H1 (cell line): ENCODE data around the gene TIGD6. TPM values are rescaled to one million over a fixed set of nuclear protein-coding genes. Genes with fewer than 3 reads are reported as not detected.

Experiments
- CTCF ChIA-PET: fragments of 300-600 bp; sonication (Branson Sonifier 250); formaldehyde crosslinking; loops from one replicate; lab custom pipeline; 2021; ENCODE audit not compliant: partially characterized antibody; lab: Charles Lee
- POLR2A ChIA-PET: fragments of 300-600 bp; sonication (Branson Sonifier 250); formaldehyde crosslinking; loops from one replicate; lab custom pipeline; 2021; ENCODE audit warnings: inconsistent platforms; ENCODE audit not compliant: partially characterized antibody; lab: Charles Lee
- DNase-seq, 2 experiments: peaks; one replicate each; pipeline versions ENCODE4 v3.0.0 to v3.0.0-alpha.2; 2010 to 2022; ENCODE audit warnings: low spot score in 2 of 2, low read depth in 1 of 2, mixed read lengths in 1 of 2
- FAIRE-seq: peaks from 2 replicates; lab custom pipeline; 2011; peaks lifted over from hg19 to GRCh38; lab: Jason Lieb, UNC
- H2AFZ ChIP-seq: 2 replicates; pipeline ENCODE4 v1.8.1; 2012; ENCODE audit warnings: low read length, inconsistent platforms
- H2AK5ac ChIP-seq: 2 replicates; pipeline ENCODE4 v1.6.1; 2013; ENCODE audit warnings: low read depth, low read length
- H2BK120ac ChIP-seq: replicated peaks from 2 replicates; pipeline ENCODE3; 2013; ENCODE audit warnings: low read depth, low read length, inconsistent platforms
- H2BK12ac ChIP-seq: 2 replicates; pipeline ENCODE4 v1.6.1; 2013; ENCODE audit warnings: low read depth, low read length
- H2BK15ac ChIP-seq: 2 replicates; pipeline ENCODE4 v1.6.1; 2013; ENCODE audit warnings: low read length
- H2BK20ac ChIP-seq: 2 replicates; pipeline ENCODE4 v1.6.1; 2013; ENCODE audit warnings: low read length
- H2BK5ac ChIP-seq: 2 replicates; pipeline ENCODE4 v1.6.1; 2013; ENCODE audit warnings: low read depth, low read length
- H3K14ac ChIP-seq: 2 replicates; pipeline ENCODE4 v1.6.1; 2013; ENCODE audit warnings: inconsistent platforms; ENCODE audit not compliant: insufficient read length
- H3K18ac ChIP-seq: 2 replicates; pipeline ENCODE4 v1.6.1; 2013; ENCODE audit warnings: low read length; ENCODE audit errors: extremely low read depth
- H3K23ac ChIP-seq: 2 replicates; pipeline ENCODE4 v1.6.1; 2013; ENCODE audit warnings: inconsistent platforms; ENCODE audit not compliant: insufficient read length
- H3K23me2 ChIP-seq: 2 replicates; pipeline ENCODE4 v1.6.1; 2013; ENCODE audit warnings: low read depth, low read length
- H3K27ac ChIP-seq: 2 replicates; pipeline ENCODE4 v1.6.1; 2011; ENCODE audit warnings: low read depth, low read length, inconsistent platforms
- H3K27me3 ChIP-seq, 4 experiments: replicated peaks in 1 of 4; 1 replicate in 1 of 4; 2 replicates in 3 of 4; pipeline versions ENCODE4 v1.6.1 to v1.8.1; 2011 to 2013; ENCODE audit warnings: low read length in 3 of 4, mild to moderate bottlenecking in 3 of 4, inconsistent platforms in 2 of 4, mixed read lengths in 2 of 4, moderate library complexity in 1 of 4; ENCODE audit not compliant: control insufficient read depth in 3 of 4, insufficient read depth in 3 of 4; ENCODE audit errors: extremely low read depth in 1 of 4
- H3K36me3 ChIP-seq, 4 experiments: 2 replicates each; pipeline versions ENCODE4 v1.6.1 to v1.8.1; 2011 to 2013; ENCODE audit warnings: mild to moderate bottlenecking in 4 of 4, low read length in 3 of 4, moderate library complexity in 2 of 4, control low read depth in 1 of 4, inconsistent platforms in 1 of 4; ENCODE audit not compliant: insufficient read depth in 4 of 4, control insufficient read depth in 2 of 4
- H3K4ac ChIP-seq: replicated peaks from 2 replicates; pipeline ENCODE3; 2013; ENCODE audit warnings: low read length, low read depth, mixed read lengths, inconsistent platforms; ENCODE audit not compliant: insufficient read length
- H3K4me1 ChIP-seq, 4 experiments: replicated peaks in 1 of 4; 1 replicate in 1 of 4; 2 replicates in 3 of 4; pipeline versions ENCODE4 v1.6.1 to v1.8.1; 2011 to 2013; ENCODE audit warnings: low read length in 3 of 4, inconsistent platforms in 2 of 4, mixed read lengths in 1 of 4; ENCODE audit not compliant: insufficient read depth in 4 of 4, control insufficient read depth in 3 of 4
- H3K4me2 ChIP-seq, 2 experiments: 2 replicates each; pipeline versions ENCODE4 v1.6.1 to v1.8.1; 2011 to 2013; ENCODE audit warnings: low read depth in 2 of 2, low read length in 2 of 2, control low read depth in 1 of 2, inconsistent platforms in 1 of 2, mild to moderate bottlenecking in 1 of 2; ENCODE audit not compliant: insufficient read depth in 1 of 2
- H3K4me3 ChIP-seq, 4 experiments: fragments of 200-600, 300-600 bp in 1 of 4; sonication (generic), shearing (Covaris generic), sonication (Bioruptor Twin) in 1 of 4; 2 replicates each; pipeline versions ENCODE4 v1.5.1 to v1.8.1; 2011 to 2016; ENCODE audit warnings: low read length in 4 of 4, low read depth in 3 of 4, control low read depth in 2 of 4, inconsistent platforms in 2 of 4, mild to moderate bottlenecking in 2 of 4, mixed read lengths in 1 of 4, moderate library complexity in 1 of 4; ENCODE audit not compliant: insufficient read depth in 2 of 4; ENCODE audit errors: extremely low read depth in 1 of 4
- H3K56ac ChIP-seq: replicated peaks from 2 replicates; pipeline ENCODE3; 2013; ENCODE audit warnings: low read depth, mild to moderate bottlenecking, mixed read lengths, low read length, inconsistent platforms; ENCODE audit not compliant: insufficient read length
- H3K79me1 ChIP-seq: 2 replicates; pipeline ENCODE4 v1.6.1; 2013; ENCODE audit warnings: low read depth, low read length, control low read depth
- H3K79me2 ChIP-seq, 2 experiments: 2 replicates each; pipeline versions ENCODE4 v1.6.1 to v1.8.1; 2012 to 2013; ENCODE audit warnings: low read length in 2 of 2, mild to moderate bottlenecking in 2 of 2, inconsistent platforms in 1 of 2; ENCODE audit not compliant: insufficient read depth in 2 of 2, control insufficient read depth in 1 of 2
- H3K9ac ChIP-seq, 4 experiments: replicated peaks in 1 of 4; 1 replicate in 1 of 4; 2 replicates in 3 of 4; pipeline versions ENCODE4 v1.6.1 to v1.8.1; 2011 to 2013; ENCODE audit warnings: low read depth in 3 of 4, low read length in 3 of 4, control low read depth in 2 of 4, mild to moderate bottlenecking in 2 of 4, moderate library complexity in 2 of 4, inconsistent platforms in 1 of 4; ENCODE audit errors: extremely low read depth in 1 of 4
- H3K9me3 ChIP-seq, 2 experiments: 2 replicates each; pipeline versions ENCODE4 v1.6.1 to v1.8.1; 2012 to 2013; ENCODE audit warnings: mild to moderate bottlenecking in 2 of 2, moderate library complexity in 2 of 2, control low read depth in 1 of 2, inconsistent platforms in 1 of 2, low read depth in 1 of 2, low read length in 1 of 2, mixed read lengths in 1 of 2; ENCODE audit not compliant: insufficient read depth in 2 of 2
- H4K20me1 ChIP-seq, 2 experiments: replicated peaks in 1 of 2; 2 replicates each; pipeline versions ENCODE3 to v1.8.1; 2011 to 2013; ENCODE audit warnings: inconsistent platforms in 2 of 2, low read length in 2 of 2, mild to moderate bottlenecking in 1 of 2; ENCODE audit not compliant: insufficient read depth in 2 of 2, control insufficient read depth in 1 of 2
- H4K5ac ChIP-seq: 2 replicates; pipeline ENCODE4 v1.6.1; 2013; ENCODE audit warnings: low read length, low read depth, mixed read lengths, inconsistent platforms; ENCODE audit not compliant: insufficient read length
- H4K8ac ChIP-seq: 2 replicates; pipeline ENCODE4 v1.8.0; 2013; ENCODE audit warnings: mild to moderate bottlenecking, moderate library complexity, low read length, inconsistent platforms; ENCODE audit not compliant: insufficient read depth; ENCODE audit errors: extremely low read depth
- H4K91ac ChIP-seq: replicated peaks from 2 replicates; pipeline ENCODE3; 2013; ENCODE audit warnings: low read length, mixed read lengths, inconsistent platforms; ENCODE audit not compliant: insufficient read length
- CTBP2 ChIP-seq: IDR thresholded peaks from 2 replicates; pipeline ENCODE4 v1.7.0; 2011; ENCODE audit warnings: borderline replicate concordance, mild to moderate bottlenecking, moderate library complexity, mixed read lengths, low read length; ENCODE audit not compliant: insufficient read depth, insufficient read length
- EZH2 ChIP-seq: fragments of 200-600 bp; sonication (generic); IDR thresholded peaks from 2 replicates; pipeline ENCODE4 v1.7.1; 2012; ENCODE audit warnings: low read depth, mild to moderate bottlenecking, moderate library complexity, low read length, inconsistent platforms; ENCODE audit not compliant: severe bottlenecking
- HDAC2 ChIP-seq, 2 experiments: fragments of 300-600 bp in 1 of 2; sonication (generic) in 1 of 2; IDR thresholded peaks; 2 replicates each; pipeline ENCODE4 v1.6.1; 2011 to 2012; ENCODE audit warnings: low read depth in 2 of 2, low read length in 2 of 2, mild to moderate bottlenecking in 2 of 2, moderate library complexity in 2 of 2, borderline replicate concordance in 1 of 2, inconsistent platforms in 1 of 2
- NRF1 ChIP-seq: IDR thresholded peaks from 2 replicates; pipeline ENCODE4 v1.6.1; 2011; ENCODE audit warnings: mild to moderate bottlenecking, low read depth, low read length, improper control_type of control experiment
- RAD21 ChIP-seq, 2 experiments: IDR thresholded peaks in 1 of 2; conservative IDR thresholded peaks in 1 of 2; 2 replicates each; pipeline ENCODE4 v1.6.1; 2011; ENCODE audit warnings: low read depth in 2 of 2, low read length in 2 of 2, improper control_type of control experiment in 1 of 2, inconsistent platforms in 1 of 2, mild to moderate bottlenecking in 1 of 2, moderate library complexity in 1 of 2
- RXRA ChIP-seq: IDR thresholded peaks from 2 replicates; pipeline ENCODE4 v1.6.1; 2011; ENCODE audit warnings: low read depth, mild to moderate bottlenecking, low read length, moderate library complexity; ENCODE audit not compliant: insufficient read depth
- SIRT6 ChIP-seq: IDR thresholded peaks from one replicate; pipeline ENCODE4 v1.7.1; 2012; ENCODE audit warnings: low read length, inconsistent platforms
- SRF ChIP-seq: IDR thresholded peaks from 2 replicates; pipeline ENCODE4 v1.6.1; 2011; ENCODE audit warnings: mild to moderate bottlenecking, low read depth, low read length, moderate library complexity
- TAF1 ChIP-seq: IDR thresholded peaks from 2 replicates; pipeline ENCODE4 v1.6.1; 2011; ENCODE audit warnings: mild to moderate bottlenecking, low read depth, low read length
- TAF7 ChIP-seq: optimal IDR thresholded peaks from 2 replicates; pipeline ENCODE3; 2011; ENCODE audit warnings: low read depth, mild to moderate bottlenecking, inconsistent platforms, low read length, moderate library complexity, borderline replicate concordance
- WGBS, 2 experiments: shearing (Covaris generic) in 1 of 2; methylation state at CpG; one replicate each; pipeline versions ENCODE4 v1.1.6 to v1.1.7; 2013 to 2015; ENCODE audit warnings: low lambda C conversion rate in 2 of 2, mixed read lengths in 2 of 2, inconsistent platforms in 1 of 2, low coverage in 1 of 2, missing lambda C conversion rate in 1 of 2; ENCODE audit not compliant: insufficient replicate concordance in 2 of 2, insufficient coverage in 1 of 2, insufficient read length in 1 of 2; ENCODE audit errors: extremely low coverage in 1 of 2, missing lambda C conversion rate in 1 of 2; 5-methylcytosine and 5-hydroxymethylcytosine counted together
- polyA plus RNA-seq, 7 experiments: library from polyadenylated mRNA; depleted of rRNA in 3 of 7; stranded (reverse) in 5 of 7; unstranded in 2 of 7; fragments of >200 nt in 5 of 7; fragments of 200-250 nt in 2 of 7; gene quantifications; 1 replicate in 5 of 7; 2 replicates in 1 of 7; 4 replicates in 1 of 7; pipeline versions ENCODE4 v1.2.1 to v1.2.3, GENCODE V29; 2011 to 2013; ENCODE audit warnings: missing spikeins in 2 of 7, mixed read lengths in 2 of 7
- total RNA-seq: library from RNA; stranded (reverse); fragmentation: NEBNext Ultra II Directional; extraction: Animal tissue kit (Norgen Biotek cat#: 25700); gene quantifications from 2 replicates; pipeline ENCODE4 v1.2.1, GENCODE V29; 2021
- TF ChIP-seq, protein P1 (sequence below): IDR thresholded peaks from 2 replicates; pipeline ENCODE4 v1.6.1; 2011; ENCODE audit warnings: low read depth, mild to moderate bottlenecking, low read length; ENCODE audit not compliant: insufficient read depth
- TF ChIP-seq, protein P2 (sequence below): IDR thresholded peaks from 2 replicates; pipeline ENCODE4 v1.6.1; 2012; ENCODE audit warnings: inconsistent platforms

TIGD6 gene
- total and polyA plus RNA-seq, 2 of the 8 experiments (the other 6 are each of a cell fraction or from before 2014, with no cell fraction given), result 1.3 to 2.4 TPM

DNA sequence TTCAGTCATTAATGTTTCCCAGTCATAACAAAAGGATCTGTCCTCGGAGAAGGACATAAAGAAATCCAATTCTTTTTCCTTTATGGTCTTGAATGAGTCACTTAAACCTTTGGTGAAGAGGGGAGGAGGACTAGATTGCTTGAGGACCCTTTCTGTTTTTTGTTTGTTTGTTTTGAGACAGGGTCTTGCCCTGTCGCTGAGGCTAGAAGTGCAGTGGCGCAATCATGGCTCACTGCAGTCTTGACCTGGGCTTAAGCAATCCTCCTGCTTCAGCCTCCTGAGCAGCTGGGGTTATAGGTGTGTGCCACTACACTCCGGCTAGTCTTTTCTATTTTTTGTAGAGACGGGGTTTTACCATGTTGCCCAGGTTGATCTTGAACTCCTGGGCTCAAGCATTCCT, 12.3 kb downstream of the TIGD6 start:
- DNase-seq (no peak), FAIRE-seq (no peak)
- no peak overlapping the region for H2AK5ac ChIP-seq
- no peak overlapping the region for H2BK120ac ChIP-seq
- H3K4ac ChIP-seq, result no peak overlapping the region
- no peak overlapping the region for H2BK12ac ChIP-seq
- H3K27me3 ChIP-seq, result no peaks in the 10 kb centered on the region
- POLR2A ChIA-PET, result no interaction called here
- no peak overlapping the region for H2BK5ac ChIP-seq
- no peak overlapping the region for H3K4me3 ChIP-seq
- no peaks in the 10 kb centered on the region for H3K79me2 ChIP-seq
- H2BK20ac ChIP-seq, result no peak overlapping the region
- H3K23me2 ChIP-seq, result no peaks in the 10 kb centered on the region
- H2BK15ac ChIP-seq, result no peak overlapping the region
- H4K91ac ChIP-seq, result no peak overlapping the region
- H3K79me1 ChIP-seq, result no peaks in the 10 kb centered on the region; the same call in 1 of the 2 replicates
- CTCF ChIA-PET, result interaction anchor here (2.2 kb wide), 1 partner anchor 154 kb away, joined by 14 read pairs; no protein-coding TSS in a partner anchor
- H3K23ac ChIP-seq, result no peak overlapping the region
- H3K4me2 ChIP-seq, result no peak overlapping the region
- H4K20me1 ChIP-seq, result no peaks in the 10 kb centered on the region
- WGBS, 2 experiments, result 83% methylated on average over 5 of the region's 5 CpGs; no CpG with 5 or more reads in 1 of the 2 experiments
- H3K4me1 ChIP-seq, result no peaks in the 10 kb centered on the region
- H3K56ac ChIP-seq, result no peak overlapping the region
- H3K27ac ChIP-seq, result no peak overlapping the region
- H2AFZ ChIP-seq, result no peak overlapping the region
- H4K8ac ChIP-seq, result no peak overlapping the region
- H3K14ac ChIP-seq, result no peak overlapping the region
- no peaks in the 10 kb centered on the region for H3K9me3 ChIP-seq
- H3K18ac ChIP-seq, result no peak overlapping the region
- no peak overlapping the region for H4K5ac ChIP-seq
- no peaks in the 10 kb centered on the region for H3K36me3 ChIP-seq
- no peak overlapping the region for H3K9ac ChIP-seq
- TF ChIP-seq TAF1, result no peak
- no peak for TF ChIP-seq CTBP2
- TF ChIP-seq SIRT6, result no peak
- TF ChIP-seq RAD21 (IDR thresholded peaks at IDR 0.05 in 1 of 2, conservative IDR thresholded peaks at IDR 0.05 in 1 of 2; ENCODE audit: low read depth in 2 of 2, low read length in 2 of 2), result no peak
- TF ChIP-seq NRF1, result no peak
- no peak for TF ChIP-seq HDAC2 (IDR thresholded peaks at IDR 0.05; ENCODE audit: borderline replicate concordance in 1 of 2, low read depth in 2 of 2, low read length in 2 of 2)
- no peak for TF ChIP-seq RXRA
- no peak for TF ChIP-seq EZH2
- no peak for TF ChIP-seq TAF7
- TF ChIP-seq, protein P1, sequence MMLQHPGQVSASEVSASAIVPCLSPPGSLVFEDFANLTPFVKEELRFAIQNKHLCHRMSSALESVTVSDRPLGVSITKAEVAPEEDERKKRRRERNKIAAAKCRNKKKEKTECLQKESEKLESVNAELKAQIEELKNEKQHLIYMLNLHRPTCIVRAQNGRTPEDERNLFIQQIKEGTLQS, result no peak
- no peak for TF ChIP-seq SRF
- TF ChIP-seq, protein P2, sequence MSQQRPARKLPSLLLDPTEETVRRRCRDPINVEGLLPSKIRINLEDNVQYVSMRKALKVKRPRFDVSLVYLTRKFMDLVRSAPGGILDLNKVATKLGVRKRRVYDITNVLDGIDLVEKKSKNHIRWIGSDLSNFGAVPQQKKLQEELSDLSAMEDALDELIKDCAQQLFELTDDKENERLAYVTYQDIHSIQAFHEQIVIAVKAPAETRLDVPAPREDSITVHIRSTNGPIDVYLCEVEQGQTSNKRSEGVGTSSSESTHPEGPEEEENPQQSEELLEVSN, result no peak
